GM10248 (cell line): Measurements from ENCODE around the gene IMMP2L.

ENCODE experiments used
- CTCF ChIA-PET: fragments of 300-600 bp; sonication (Branson Sonifier 250); formaldehyde crosslinking; extraction: SDS; loops from one replicate; lab custom pipeline; 2021; ENCODE audit warnings: antibody characterized with exemption; lab: Yijun Ruan, JAX
- POLR2A ChIA-PET: fragments of 350-650 bp; sonication (Branson Sonifier 250); formaldehyde crosslinking; extraction: SDS; loops from one replicate; lab custom pipeline; 2020; ENCODE audit warnings: antibody characterized with exemption; lab: Yijun Ruan, JAX
- DNase-seq: peaks from one replicate; pipeline ENCODE4 v3.0.0; 2012; ENCODE audit errors: extremely low spot score
- CTCF ChIP-seq: IDR thresholded peaks from 2 replicates; pipeline ENCODE4 v1.5.1; 2012; ENCODE audit warnings: mild to moderate bottlenecking, low read depth; ENCODE audit errors: extremely low read depth, missing control alignments, control extremely low read depth

The IMMP2L gene

DNA sequence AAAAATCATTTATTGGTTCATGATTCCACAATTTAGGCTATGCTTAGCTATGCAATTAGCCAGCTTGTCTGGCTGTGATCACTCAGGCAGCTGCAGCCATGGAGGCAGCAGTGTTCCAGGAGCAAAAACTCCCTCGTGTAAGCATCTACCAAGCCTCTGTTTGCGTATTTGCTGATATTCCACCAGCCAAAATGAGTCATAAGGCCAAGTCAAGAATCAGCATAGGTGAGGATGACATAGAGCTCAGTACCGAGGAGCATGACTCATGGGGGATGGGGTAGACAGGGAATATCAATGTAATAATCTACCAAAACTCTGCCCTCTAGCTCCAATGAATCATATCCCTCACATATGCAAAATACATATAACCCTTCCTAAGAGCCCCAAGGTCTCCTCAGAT, 63.3 kb downstream of the IMMP2L start:
- ChIA-PET CTCF (interaction anchor here (5.8 kb wide), 1 partner anchor 10 kb away, joined by 24 read pairs; no protein-coding TSS in a partner anchor), POLR2A (no interaction called here)
- no peak for DNase-seq
- TF ChIP-seq CTCF, result no peak

- ChIA-PET CTCF (interaction anchor here (5.8 kb wide), 1 partner anchor 10 kb away, joined by 24 read pairs; no protein-coding TSS in a partner anchor), POLR2A (no interaction called here)
- no peak for DNase-seq
- no peak for TF ChIP-seq CTCF
Measured at GRCh38 chr7:111498391-111499007, 63.8 kb downstream of the IMMP2L start.

GRCh38 chr7:111495173-111495810, 67.0 kb downstream of the IMMP2L start:
- POLR2A ChIA-PET, result no interaction called here
- CTCF ChIA-PET, result interaction anchor here (5.8 kb wide), 1 partner anchor 13 kb away, joined by 24 read pairs; no protein-coding TSS in a partner anchor
- no peak for TF ChIP-seq CTCF
- no peak for DNase-seq

DNA sequence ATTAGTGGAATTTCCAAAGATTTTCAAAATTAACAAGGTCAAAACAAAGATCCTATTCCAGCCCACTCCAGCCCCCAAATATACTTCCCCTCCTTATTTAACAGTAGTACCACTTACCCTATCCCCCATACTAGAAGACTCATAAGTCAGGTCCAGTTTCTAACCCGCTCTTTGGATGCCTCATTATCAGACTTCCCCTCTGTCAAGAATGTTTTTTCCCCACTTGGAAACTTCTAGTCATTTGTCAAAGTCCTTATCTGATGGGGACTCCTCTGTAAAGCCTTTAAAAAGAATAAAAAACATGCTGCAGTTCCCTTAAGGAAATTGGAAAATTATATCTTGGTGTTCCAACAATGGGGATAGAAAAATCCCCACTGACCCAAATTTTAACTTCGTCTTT, 70.1 kb downstream of the IMMP2L start:
- DNase-seq, result no peak
- TF ChIP-seq CTCF, result no peak
- CTCF ChIA-PET, result no interaction called here
- POLR2A ChIA-PET, result no interaction called here

- POLR2A ChIA-PET, result no interaction called here
Measured at GRCh38 chr7:111486472-111487142, 75.7 kb downstream of the IMMP2L start.

More at GRCh38 chr7:111486472-111487142, 75.7 kb downstream of the IMMP2L start:
- CTCF ChIA-PET, result no interaction called here
- TF ChIP-seq CTCF, result peak; percentile 60
- peak; percentile 35 for DNase-seq
